ENCODE results near the gene GLS. TPM values are rescaled to one million over a fixed set of nuclear protein-coding genes. Genes with fewer than 3 reads are reported as not detected.

The GLS gene
- total and polyA plus RNA-seq, 9 of the 15 experiments (the other 6 are each of a cell fraction or from before 2014, with no cell fraction given): 13.7 to 77.5 (median 48.2) TPM

DNA sequence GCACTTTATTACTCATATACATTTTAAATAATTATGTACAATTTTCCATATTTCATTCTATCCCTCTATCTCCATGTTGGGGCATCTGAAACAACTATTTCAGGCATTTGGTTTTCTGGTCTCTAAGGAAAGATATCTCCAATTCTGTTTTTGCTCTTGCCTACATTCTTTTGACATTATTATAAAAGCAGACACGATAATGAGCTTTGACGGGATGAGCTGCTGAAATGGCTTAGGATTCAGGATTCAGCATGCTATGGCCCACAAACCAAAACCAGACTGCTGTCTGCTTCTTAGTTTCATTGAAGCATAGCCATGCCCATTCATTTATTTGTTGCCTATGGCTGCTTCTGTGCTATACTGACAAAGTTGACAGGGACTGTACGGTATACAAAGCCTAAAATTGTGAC, 42.7 kb upstream of the GLS start:
- Histone ChIP-seq H4K20me1 (replicated peaks; ENCODE audit: control insufficient read depth, insufficient read depth, low read length) (no peaks in the 10 kb centered on the region), H3K9me1 (ENCODE audit: control insufficient read depth, insufficient read depth, low read length) (no peaks in the 10 kb centered on the region), H2AFZ (ENCODE audit: low read depth, low read length) (no peak overlapping the region), H3K36me3 (ENCODE audit: control insufficient read depth, insufficient read depth, low read length) (no peaks in the 10 kb centered on the region), H3K27ac (ENCODE audit: extremely low read depth, low read depth, low read length) (no peak overlapping the region), H3K9ac (ENCODE audit: insufficient read depth in 1 of 2, low read depth in 2 of 2, low read length in 2 of 2) (no peak overlapping the region), H3K27me3 (ENCODE audit: control insufficient read depth in 2 of 2, insufficient read depth in 2 of 2, low read length in 2 of 2) (no peaks in the 10 kb centered on the region; a peak in 1 of 5 replicates), H3K4me2 (ENCODE audit: insufficient read depth, low read length) (no peak overlapping the region), H3K9me3 (replicated peaks; ENCODE audit: control insufficient read depth, insufficient read depth, low read depth, low read length) (no peaks in the 10 kb centered on the region), H3K79me2 (ENCODE audit: control insufficient read depth, insufficient read depth, low read length) (no peaks in the 10 kb centered on the region), H3K4me3 (no peak overlapping the region), H3K4me1 (replicated peaks in 1 of 2; ENCODE audit: control insufficient read depth in 2 of 2, insufficient read depth in 2 of 2, low read length in 2 of 2) (no peaks in the 10 kb centered on the region)
- DNase-seq (ENCODE audit: extremely low read depth in 1 of 4, low spot score in 3 of 4): no peak
- ATAC-seq: no peak
- intact Hi-C loops (cut with micrococcal nuclease): no loop called here
- FAIRE-seq: no peak
- BruUV-seq (replicated peaks): no TSS peak
- in situ Hi-C loops (cut with MboI): no loop called here
- ChIA-PET POLR2A (interaction anchor here (0.9 to 1.2 kb wide), 2 partner anchors 12 to 43 kb away, joined by 3 read pairs; no protein-coding TSS in a partner anchor), CTCF (ENCODE audit: low intra/inter-chr PET ratio) (no interaction called here)
- WGBS (ENCODE audit: insufficient coverage, low coverage, missing lambda C conversion rate): 3% methylated on average over 3 of the region's 3 CpGs
- no peak for TF ChIP-seq SIRT6 (IDR thresholded peaks at IDR 0.05; ENCODE audit: low read depth, low read length)
- no peak for TF ChIP-seq ZNF507 (tag; conservative IDR thresholded peaks at IDR 0.05)
- TF ChIP-seq NFATC3 (IDR thresholded peaks at IDR 0.05): no peak
- TF ChIP-seq ZBED1 (IDR thresholded peaks at IDR 0.05): no peak
- TF ChIP-seq, protein P1, sequence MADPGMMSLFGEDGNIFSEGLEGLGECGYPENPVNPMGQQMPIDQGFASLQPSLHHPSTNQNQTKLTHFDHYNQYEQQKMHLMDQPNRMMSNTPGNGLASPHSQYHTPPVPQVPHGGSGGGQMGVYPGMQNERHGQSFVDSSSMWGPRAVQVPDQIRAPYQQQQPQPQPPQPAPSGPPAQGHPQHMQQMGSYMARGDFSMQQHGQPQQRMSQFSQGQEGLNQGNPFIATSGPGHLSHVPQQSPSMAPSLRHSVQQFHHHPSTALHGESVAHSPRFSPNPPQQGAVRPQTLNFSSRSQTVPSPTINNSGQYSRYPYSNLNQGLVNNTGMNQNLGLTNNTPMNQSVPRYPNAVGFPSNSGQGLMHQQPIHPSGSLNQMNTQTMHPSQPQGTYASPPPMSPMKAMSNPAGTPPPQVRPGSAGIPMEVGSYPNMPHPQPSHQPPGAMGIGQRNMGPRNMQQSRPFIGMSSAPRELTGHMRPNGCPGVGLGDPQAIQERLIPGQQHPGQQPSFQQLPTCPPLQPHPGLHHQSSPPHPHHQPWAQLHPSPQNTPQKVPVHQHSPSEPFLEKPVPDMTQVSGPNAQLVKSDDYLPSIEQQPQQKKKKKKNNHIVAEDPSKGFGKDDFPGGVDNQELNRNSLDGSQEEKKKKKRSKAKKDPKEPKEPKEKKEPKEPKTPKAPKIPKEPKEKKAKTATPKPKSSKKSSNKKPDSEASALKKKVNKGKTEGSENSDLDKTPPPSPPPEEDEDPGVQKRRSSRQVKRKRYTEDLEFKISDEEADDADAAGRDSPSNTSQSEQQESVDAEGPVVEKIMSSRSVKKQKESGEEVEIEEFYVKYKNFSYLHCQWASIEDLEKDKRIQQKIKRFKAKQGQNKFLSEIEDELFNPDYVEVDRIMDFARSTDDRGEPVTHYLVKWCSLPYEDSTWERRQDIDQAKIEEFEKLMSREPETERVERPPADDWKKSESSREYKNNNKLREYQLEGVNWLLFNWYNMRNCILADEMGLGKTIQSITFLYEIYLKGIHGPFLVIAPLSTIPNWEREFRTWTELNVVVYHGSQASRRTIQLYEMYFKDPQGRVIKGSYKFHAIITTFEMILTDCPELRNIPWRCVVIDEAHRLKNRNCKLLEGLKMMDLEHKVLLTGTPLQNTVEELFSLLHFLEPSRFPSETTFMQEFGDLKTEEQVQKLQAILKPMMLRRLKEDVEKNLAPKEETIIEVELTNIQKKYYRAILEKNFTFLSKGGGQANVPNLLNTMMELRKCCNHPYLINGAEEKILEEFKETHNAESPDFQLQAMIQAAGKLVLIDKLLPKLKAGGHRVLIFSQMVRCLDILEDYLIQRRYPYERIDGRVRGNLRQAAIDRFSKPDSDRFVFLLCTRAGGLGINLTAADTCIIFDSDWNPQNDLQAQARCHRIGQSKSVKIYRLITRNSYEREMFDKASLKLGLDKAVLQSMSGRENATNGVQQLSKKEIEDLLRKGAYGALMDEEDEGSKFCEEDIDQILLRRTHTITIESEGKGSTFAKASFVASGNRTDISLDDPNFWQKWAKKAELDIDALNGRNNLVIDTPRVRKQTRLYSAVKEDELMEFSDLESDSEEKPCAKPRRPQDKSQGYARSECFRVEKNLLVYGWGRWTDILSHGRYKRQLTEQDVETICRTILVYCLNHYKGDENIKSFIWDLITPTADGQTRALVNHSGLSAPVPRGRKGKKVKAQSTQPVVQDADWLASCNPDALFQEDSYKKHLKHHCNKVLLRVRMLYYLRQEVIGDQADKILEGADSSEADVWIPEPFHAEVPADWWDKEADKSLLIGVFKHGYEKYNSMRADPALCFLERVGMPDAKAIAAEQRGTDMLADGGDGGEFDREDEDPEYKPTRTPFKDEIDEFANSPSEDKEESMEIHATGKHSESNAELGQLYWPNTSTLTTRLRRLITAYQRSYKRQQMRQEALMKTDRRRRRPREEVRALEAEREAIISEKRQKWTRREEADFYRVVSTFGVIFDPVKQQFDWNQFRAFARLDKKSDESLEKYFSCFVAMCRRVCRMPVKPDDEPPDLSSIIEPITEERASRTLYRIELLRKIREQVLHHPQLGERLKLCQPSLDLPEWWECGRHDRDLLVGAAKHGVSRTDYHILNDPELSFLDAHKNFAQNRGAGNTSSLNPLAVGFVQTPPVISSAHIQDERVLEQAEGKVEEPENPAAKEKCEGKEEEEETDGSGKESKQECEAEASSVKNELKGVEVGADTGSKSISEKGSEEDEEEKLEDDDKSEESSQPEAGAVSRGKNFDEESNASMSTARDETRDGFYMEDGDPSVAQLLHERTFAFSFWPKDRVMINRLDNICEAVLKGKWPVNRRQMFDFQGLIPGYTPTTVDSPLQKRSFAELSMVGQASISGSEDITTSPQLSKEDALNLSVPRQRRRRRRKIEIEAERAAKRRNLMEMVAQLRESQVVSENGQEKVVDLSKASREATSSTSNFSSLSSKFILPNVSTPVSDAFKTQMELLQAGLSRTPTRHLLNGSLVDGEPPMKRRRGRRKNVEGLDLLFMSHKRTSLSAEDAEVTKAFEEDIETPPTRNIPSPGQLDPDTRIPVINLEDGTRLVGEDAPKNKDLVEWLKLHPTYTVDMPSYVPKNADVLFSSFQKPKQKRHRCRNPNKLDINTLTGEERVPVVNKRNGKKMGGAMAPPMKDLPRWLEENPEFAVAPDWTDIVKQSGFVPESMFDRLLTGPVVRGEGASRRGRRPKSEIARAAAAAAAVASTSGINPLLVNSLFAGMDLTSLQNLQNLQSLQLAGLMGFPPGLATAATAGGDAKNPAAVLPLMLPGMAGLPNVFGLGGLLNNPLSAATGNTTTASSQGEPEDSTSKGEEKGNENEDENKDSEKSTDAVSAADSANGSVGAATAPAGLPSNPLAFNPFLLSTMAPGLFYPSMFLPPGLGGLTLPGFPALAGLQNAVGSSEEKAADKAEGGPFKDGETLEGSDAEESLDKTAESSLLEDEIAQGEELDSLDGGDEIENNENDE (IDR thresholded peaks at IDR 0.05; ENCODE audit: low read depth, low read length): no peak
- TF ChIP-seq ZC3H4 (CRISPR knock-in tag; IDR thresholded peaks at IDR 0.05; ENCODE audit: borderline replicate concordance): no peak
- TF ChIP-seq, protein P2, sequence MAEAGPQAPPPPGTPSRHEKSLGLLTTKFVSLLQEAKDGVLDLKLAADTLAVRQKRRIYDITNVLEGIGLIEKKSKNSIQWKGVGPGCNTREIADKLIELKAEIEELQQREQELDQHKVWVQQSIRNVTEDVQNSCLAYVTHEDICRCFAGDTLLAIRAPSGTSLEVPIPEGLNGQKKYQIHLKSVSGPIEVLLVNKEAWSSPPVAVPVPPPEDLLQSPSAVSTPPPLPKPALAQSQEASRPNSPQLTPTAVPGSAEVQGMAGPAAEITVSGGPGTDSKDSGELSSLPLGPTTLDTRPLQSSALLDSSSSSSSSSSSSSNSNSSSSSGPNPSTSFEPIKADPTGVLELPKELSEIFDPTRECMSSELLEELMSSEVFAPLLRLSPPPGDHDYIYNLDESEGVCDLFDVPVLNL (CRISPR knock-in tag; IDR thresholded peaks at IDR 0.05; ENCODE audit: low read depth): no peak
- no peak for TF ChIP-seq FOXP1 (CRISPR knock-in tag; IDR thresholded peaks at IDR 0.05)
- TF ChIP-seq ZNF146 (CRISPR knock-in tag; IDR thresholded peaks at IDR 0.05; ENCODE audit: unreplicated experiment): no peak
- no peak for TF ChIP-seq ZNF57 (CRISPR knock-in tag; IDR thresholded peaks at IDR 0.05)
- TF ChIP-seq, protein P3, sequence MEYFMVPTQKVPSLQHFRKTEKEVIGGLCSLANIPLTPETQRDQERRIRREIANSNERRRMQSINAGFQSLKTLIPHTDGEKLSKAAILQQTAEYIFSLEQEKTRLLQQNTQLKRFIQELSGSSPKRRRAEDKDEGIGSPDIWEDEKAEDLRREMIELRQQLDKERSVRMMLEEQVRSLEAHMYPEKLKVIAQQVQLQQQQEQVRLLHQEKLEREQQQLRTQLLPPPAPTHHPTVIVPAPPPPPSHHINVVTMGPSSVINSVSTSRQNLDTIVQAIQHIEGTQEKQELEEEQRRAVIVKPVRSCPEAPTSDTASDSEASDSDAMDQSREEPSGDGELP (CRISPR knock-in tag; IDR thresholded peaks at IDR 0.05; ENCODE audit: borderline replicate concordance): no peak

Data from K562 (cell line).